22Rv1 (cell line): ENCODE data around the gene WWC1.

Experiments used
- H3K27ac ChIP-seq: fragments of 450-650 bp; 2 replicates; pipeline ENCODE4 v1.5.1; 2017
- CTCF ChIP-seq: fragments of 450-650 bp; IDR thresholded peaks from 2 replicates; pipeline ENCODE4 v1.5.1; 2017; ENCODE audit warnings: mild to moderate bottlenecking
- ZFX ChIP-seq: fragments of 450-650 bp; IDR thresholded peaks from 2 replicates; pipeline ENCODE4 v1.6.1; 2017; ENCODE audit warnings: antibody characterized with exemption, borderline replicate concordance

The WWC1 gene

GRCh38 chr5:168317521-168318147 lies 26.2 kb downstream of the WWC1 start:
- peak overlapping the region; percentile 78 for H3K27ac ChIP-seq

DNA sequence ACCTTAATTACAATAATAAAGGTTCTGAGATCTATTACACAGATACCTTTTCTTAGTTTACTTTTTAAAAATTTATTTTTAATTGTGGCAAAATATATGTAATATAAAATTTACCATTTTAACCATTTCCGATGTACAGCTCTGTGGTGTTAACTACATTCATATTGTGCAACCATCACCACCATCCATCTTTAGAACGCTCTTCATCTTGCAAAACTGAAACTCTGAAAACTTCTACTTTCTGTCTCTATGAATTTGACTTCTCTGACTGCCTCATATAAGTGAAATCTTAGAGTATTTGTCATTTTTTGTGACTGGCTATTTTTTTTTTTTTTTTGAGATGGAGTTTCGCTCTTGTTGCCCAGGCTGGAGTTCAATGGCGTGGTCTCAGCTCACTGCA lies 26.8 kb downstream of the WWC1 start:
- H3K27ac ChIP-seq, result peak overlapping the region; percentile 78; the same call in 1 of the 2 replicates
- TF ChIP-seq CTCF, result no peak

More at GRCh38 chr5:168317521-168318147, 26.2 kb downstream of the WWC1 start:
- TF ChIP-seq ZFX (no peak), CTCF (no peak)

- TF ChIP-seq CTCF, result no peak
- TF ChIP-seq ZFX, result no peak
- no peak overlapping the region for H3K27ac ChIP-seq
Measured at GRCh38 chr5:168319774-168320173, 28.3 kb downstream of the WWC1 start.

- no peak overlapping the region for H3K27ac ChIP-seq
- no peak for TF ChIP-seq ZFX
- TF ChIP-seq CTCF, result no peak
Measured at GRCh38 chr5:168320805-168321204, 29.4 kb downstream of the WWC1 start.

GRCh38 chr5:168324859-168325630 lies 33.6 kb downstream of the WWC1 start:
- TF ChIP-seq CTCF (no peak), ZFX (no peak)
- H3K27ac ChIP-seq, result peak overlapping the region; percentile 42; the same call in 1 of the 2 replicates

DNA sequence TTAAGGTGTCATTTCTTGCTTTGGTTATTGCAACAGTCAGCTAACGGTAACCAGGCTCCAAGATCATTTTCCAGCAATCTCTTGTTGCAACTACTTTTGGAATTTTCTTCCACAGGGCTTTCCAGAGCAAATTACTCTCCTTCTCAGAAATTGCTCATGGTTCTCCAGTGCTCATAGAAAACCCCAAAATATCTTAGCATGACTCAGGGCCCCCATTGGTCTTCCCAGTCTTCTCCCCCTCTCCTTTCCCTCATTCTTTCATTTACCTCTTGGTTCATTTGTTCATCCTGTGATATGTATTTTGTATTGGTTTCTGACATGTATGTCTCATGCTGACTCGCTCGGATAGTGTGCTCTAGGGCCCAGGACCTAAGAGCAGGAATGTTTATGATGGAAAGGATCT lies 35.6 kb downstream of the WWC1 start:
- peak overlapping the region; percentile 88 for H3K27ac ChIP-seq
- no peak for TF ChIP-seq ZFX

GRCh38 chr5:168327451-168327850 lies 36.0 kb downstream of the WWC1 start:
- no peak for TF ChIP-seq ZFX
- no peak for TF ChIP-seq CTCF
- H3K27ac ChIP-seq, result peak overlapping the region; percentile 88
